Body of pancreas (tissue), 4 donors: Measurements from ENCODE around the gene LAMA2.

ENCODE experiments used
- CTCF ChIP-seq, 7 experiments: fragments of 450-650 bp in 4 of 7; fragments of 200-600 bp in 3 of 7; sonication (generic) in 3 of 7; IDR thresholded peaks; one replicate each; pipeline ENCODE4 v1.5.1; 2016 to 2019; ENCODE audit warnings: antibody characterized with exemption in 7 of 7
- POLR2A ChIP-seq, 3 donors: fragments of 450-650 bp; IDR thresholded peaks; one replicate each; pipeline ENCODE4 v1.6.1; 2016; ENCODE audit warnings: antibody characterized with exemption in 3 of 3, mild to moderate bottlenecking in 2 of 3

DNA sequence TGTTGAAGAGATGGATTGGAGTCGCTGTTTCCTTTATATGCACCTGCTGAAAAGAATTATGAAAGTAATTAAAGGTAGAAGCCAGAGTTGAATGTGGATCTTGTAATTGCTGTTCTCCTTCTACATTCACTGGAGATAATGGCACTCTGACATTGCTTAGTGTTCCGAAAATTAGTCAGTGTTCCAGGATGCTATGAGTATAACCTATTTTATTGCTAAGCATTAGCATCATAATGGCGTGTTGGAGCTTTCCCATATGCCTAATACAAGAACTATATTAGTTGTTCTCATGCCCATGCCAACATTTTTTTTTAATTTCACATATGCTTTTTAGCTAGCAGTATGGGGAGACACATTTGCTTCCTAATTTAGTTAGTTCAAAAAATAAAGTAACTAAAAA is 590.6 kb downstream of the LAMA2 start:
- TF ChIP-seq CTCF (IDR thresholded peaks at IDR 0.05) = no peak
- TF ChIP-seq POLR2A (IDR thresholded peaks at IDR 0.05) = no peak
